Measurements from ENCODE around the gene PANX3.

GRCh38 chr11:124663861-124664260, 52.6 kb downstream of the PANX3 start:
- TF ChIP-seq CTCF (IDR thresholded peaks at IDR 0.05; ENCODE audit: low read depth, low read length, missing input control) (no peak), MAX (IDR thresholded peaks at IDR 0.05) (no peak), RAD21 (IDR thresholded peaks at IDR 0.05) (no peak), ATF3 (IDR thresholded peaks at IDR 0.05) (no peak), SP1 (IDR thresholded peaks at IDR 0.05) (no peak), REST (IDR thresholded peaks at IDR 0.05) (no peak), HNF4A (conservative IDR thresholded peaks at IDR 0.05) (no peak), YY1 (IDR thresholded peaks at IDR 0.05) (no peak), RXRA (IDR thresholded peaks at IDR 0.05) (no peak)

Data from liver (tissue), 3 donors.